ENCODE data around the gene AGPAT4.

The AGPAT4 gene

DNA sequence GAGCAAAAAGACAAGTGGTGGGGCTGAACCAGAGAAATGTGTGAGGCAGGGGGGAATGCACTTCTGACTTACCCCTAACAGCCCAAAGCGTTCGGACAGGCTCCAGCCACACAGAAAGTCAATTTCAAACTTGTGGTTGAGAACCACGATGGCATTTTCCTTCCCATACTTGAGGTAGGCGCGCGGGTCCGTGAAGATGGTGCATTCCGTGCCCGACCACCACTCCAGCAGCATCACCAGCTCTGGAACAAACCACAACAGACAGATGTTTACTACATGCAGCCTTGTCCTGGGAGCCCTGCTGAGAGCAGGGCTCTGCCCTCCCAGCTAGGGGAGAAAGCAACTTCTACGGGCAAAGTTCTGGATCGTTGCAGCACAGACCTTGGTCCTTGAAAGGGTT lies 107.7 kb downstream of the AGPAT4 start:
- no peak for DNase-seq (ENCODE audit: low read depth)

DNA sequence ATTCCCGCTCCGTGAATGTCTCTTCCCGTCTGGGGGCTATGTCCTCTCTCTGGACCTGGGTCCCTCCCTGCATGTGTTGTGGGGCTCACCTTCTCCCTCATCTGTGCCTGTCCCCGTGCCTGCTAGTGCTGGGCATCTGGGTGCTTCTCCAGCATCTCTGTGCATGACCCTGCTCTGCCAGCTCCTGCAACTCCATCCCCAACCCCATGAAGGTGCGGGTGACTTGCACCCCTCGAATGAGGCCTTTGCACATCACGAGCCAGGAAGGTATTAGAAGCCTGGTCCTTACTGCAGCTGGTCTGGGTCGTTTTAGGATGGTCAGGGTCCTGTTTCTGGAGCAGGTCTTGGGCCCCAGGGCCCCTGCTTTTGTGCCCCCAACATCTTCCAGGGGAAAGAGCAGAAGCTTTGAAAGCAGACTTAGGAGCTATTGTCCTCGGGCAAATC lies 109.7 kb downstream of the AGPAT4 start:
- DNase-seq (ENCODE audit: low read depth), result no peak

DNA sequence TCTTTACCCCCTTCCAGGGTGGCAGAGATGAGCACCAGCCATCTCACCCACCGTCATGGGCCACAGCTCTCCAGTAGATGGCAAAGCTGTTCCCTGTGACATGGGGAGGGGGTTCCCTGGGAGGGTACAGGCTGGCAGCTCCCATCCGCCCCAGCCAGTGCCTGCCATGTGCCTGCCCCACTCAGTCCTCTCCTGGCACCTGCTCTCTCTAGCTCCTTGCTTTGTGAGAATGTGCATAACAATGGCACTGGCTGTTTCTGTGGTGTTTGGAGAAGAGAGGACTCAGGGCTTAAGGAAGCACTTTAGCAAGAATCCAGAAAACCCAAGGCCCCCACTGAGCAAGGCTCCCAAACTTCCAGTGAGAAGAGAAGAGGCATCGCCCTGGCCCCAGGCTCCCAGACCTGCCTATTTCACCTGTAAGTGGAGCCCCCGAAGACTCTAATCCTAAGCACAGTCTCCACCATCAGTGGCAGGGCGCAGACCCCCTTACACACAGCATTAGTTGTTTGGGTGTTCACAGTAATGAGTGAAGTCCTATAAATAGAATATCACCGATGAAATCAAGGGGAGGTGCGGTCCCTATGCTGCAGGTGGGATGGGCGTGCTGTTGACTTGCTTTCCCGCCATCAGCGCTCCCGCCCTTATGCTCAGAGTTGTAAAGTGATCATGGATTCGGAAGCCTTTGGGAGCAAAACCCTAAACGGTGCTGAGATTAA lies 110.2 kb downstream of the AGPAT4 start:
- DNase-seq (ENCODE audit: low read depth), result no peak

DNA sequence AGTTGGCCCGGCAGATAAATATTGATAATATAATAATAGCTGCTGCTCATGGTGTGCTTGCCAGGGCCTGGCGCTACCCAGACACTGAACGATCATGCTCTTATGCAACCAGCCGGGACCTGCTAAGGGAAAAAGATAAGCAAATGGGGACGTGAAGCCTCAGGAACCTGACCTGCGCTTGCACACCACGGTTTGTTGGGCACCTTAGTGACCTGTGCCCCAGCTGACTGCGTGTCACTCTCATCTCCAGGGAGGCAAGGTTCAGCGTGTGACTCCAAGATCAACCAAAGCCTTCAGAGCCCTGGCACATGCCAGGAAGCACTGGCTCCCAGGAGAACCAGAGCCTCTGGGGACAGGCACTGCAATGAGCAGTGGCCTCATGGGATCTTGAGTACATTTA lies 111.1 kb downstream of the AGPAT4 start:
- DNase-seq (ENCODE audit: low read depth), result no peak

DNA sequence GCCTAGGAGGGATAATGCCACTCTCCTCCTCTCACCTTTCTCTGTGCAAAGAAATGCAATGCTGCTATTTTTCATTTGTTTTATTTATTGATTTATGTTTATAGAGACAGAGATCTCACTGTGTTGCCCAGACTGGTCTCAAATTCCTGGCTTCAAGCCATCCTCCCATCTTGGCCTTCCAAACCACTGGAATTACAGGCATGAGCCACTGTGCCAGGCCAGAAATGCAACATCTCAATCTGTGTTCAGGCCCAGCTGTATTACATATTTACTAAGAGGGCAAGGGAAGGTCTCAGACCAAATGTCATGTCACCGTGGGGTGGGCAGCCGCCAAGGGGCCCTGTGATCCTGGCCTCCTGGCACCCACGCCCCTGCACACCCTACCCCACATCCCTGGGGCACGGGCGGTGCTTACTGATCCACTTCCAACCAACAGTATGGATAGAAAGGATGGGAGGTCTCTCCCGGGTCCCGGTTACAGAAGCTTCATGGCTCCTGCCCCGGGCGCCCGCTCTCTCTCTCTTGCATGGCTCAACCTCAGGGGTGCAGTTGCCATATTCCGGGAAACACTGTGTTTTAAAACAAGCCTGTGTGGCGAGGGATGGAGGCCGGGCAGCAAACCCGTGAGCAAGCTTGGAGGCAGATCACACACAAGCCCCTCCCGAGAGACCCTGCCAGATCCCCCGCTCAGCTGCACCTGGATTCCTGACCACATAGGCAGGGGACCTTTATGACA lies 111.8 kb downstream of the AGPAT4 start:
- no peak for DNase-seq (ENCODE audit: low read depth)

DNA sequence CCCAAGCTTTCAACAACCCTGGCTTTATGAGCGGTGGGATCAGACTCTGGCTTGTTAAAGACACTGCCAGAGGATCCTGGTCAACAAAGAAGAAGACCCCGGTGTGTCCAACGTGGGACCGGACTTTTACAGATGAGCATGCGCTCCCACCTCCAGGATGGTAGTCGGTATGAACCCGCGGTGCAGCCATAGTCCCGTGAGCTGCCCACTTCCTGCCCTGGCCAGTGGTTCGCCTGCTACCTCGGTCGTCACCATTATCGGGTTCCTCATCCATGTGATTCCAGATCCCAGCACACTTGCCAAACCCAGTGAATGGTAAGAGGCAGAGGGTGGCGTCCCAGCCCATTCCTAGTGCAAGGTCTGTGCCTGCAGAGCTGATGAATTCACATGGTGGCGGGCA lies 112.7 kb downstream of the AGPAT4 start:
- DNase-seq (ENCODE audit: low read depth), result no peak

DNA sequence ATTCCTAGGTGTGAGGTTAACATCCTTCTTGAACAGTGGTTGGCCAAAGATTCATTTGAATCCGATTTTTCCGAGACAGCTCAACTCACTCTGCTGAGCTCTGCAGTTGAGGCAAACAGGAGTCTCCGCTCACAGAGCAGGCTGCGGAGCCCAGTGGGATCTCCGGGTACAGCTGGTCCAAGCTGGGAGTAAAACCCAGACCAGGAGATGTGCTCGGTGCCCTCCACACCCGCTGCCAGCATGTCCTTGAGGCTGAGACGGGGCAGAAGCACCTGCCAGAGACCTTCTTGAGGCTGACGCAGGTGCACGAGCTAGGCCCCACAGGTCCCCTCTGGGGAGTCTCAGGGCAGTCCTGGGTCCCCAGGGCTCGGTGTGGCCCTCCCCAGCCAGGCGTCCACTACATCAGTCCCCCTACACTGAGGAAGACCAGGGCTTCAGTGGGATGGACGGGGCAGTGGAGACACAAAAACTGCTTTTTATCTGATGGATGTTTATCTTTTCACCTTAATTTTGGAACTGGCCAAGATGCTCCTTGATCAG lies 119.0 kb downstream of the AGPAT4 start:
- no peak for DNase-seq (ENCODE audit: low read depth)

DNA sequence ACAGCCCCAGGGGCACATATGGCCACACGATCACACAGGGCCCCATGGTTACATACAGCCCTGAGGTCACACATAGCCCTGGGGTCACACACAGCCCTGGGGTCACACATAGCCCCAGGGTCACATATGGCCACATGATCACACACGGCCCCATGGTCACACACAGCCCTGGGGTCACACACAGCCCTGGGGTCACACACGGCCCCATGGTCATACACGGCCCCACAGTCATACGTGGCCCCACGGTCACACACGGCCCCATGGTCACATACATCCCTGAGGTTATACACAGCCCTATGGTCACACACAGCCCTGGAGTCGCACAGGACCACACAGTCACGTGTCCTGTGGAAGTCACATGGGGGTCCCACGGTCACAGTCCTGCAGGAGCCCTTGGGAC lies 120.1 kb downstream of the AGPAT4 start:
- no peak for DNase-seq (ENCODE audit: low read depth)

DNA sequence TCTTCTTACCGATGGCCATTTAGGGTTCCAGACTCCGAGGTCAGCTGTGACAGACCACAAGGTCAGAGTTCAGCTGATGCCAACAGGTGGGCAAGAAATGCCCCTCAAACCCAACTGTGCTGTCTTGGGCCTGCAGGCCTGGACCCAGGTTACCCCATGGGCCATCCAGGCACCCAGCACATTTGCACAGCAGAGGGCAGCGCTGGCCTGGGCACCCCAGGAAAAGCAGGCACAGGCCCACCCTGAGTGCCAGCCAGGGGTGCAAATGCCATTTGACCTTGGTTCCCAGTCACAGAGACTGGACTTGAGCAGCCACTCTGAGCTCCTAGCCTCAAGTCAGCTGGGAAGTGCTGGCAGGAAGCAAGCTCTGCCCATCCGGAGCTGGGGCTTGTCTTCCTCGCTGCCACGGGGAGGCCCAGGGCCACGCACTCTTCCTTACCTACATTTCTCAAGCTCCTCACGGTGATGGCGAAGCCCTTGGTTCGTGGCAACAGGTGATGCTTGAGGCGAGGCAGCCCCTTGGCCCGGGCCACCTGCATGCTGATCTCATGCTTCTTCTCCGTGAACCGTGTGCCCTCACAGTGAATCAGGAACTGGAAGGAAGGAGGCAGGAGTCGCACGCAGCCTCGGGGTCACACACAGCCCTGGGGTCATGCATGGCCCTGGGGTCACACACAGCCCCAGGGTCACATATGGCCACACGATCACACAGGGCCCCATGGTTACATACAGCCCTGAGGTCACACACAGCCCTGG lies 120.8 kb downstream of the AGPAT4 start:
- DNase-seq (ENCODE audit: low read depth), result no peak

DNA sequence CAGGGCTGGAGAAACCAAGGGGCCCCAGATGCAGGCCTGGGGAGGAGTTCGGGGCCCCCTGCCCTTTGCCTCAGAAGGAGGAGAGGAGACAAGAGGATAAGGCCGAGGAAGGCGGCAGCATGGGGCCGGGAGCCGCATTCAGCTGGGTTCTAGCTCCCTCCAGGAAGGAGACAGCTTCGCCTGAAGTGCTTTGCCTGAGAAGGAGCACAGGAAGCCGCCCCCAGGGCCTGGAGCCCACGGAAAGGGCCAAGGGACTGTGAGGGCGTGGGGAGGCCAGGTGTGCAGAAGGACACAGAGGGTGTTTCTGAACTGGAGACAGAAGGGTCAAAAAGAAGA lies 121.4 kb downstream of the AGPAT4 start:
- DNase-seq (ENCODE audit: low read depth), result no peak

DNA sequence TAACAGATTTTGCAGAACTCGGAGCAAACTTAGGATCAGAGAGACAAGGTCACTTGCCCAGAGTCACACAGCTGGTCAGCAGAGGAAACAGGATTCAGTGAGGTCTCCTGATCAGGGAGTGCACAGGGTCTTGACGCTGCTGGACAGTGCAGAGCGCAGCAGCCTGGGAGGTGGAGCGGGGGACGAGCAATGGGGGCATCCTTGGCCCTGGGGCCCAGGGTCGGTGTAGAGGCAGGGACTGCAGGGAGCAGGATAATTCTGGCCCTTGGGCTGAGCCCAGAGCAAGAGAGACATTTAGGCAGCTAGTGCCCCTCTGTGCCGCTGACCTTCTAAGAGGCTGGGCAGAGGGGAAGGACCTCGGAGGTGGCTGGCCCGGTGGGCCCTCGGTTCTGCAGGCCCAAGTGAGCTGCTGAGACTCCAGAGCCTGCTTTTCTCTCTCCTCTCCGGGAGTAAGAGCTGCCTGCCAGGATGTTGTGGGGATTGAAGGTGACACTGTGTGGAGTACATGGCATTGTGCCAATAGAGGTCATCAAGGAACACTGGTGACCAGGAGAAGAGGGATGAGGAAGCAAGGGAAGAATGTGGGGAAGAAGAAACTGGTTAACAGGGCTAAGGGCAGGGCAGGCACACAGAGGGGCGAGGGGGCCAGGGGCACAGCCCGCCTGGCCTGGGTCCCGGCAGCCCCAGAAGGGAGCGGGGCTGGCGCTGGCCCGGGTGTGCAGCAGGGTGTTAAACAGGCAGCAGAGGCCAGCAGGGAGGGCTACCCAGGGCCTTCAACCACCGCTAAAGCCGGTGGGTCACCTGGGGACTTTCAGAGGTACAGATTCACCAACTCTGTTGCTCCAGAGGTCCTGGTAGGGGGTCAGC lies 122.0 kb downstream of the AGPAT4 start:
- DNase-seq (ENCODE audit: low read depth), result no peak

DNA sequence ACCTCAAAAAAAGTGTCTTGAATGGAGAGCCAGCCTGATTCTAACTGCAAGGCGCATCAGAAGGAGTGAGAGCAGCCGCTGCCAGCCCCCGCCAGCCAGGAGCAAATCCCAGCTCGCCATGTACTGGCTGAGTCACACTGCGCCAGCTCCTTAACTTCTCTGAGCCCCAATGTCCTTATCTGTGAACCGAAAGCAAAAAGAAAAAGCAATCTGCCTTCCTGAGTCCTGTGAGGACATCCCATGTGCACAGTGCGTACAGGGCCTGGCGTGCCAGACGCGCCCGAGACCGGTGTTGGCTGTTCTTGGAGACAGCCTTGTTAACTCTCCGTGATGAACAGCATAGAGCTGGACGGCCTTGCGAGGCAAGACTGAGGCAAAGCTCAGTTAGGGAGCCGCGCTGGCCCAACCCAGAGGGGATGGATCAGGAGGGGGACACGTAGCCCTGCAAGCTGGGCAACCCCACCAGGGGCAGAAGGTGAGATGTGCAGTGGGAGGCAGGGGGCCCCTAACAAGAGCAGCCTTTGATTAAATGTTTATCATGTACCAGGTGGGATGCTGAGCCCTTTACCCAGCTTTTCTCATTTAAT lies 122.7 kb downstream of the AGPAT4 start:
- DNase-seq (ENCODE audit: low read depth), result no peak

DNA sequence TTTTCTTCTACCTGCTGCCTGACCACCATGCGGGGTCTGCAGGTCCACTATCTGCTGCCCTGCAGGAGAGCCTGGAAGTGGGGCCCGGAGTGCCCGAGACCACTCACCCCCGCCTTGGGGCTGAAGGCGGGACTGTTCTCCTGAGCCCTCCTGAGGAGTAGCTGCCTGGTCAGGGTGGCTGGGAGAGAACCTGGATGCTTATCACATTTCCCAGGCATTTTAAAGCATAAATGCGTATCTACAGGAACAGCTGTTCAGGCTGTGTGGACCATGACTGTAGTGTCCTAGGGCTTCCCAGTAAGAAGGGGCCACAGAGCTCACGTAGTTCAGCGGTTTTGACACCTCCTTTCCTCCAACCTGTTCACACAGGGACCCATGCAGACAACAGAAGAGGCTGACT lies 123.3 kb downstream of the AGPAT4 start:
- no peak for DNase-seq (ENCODE audit: low read depth)

DNA sequence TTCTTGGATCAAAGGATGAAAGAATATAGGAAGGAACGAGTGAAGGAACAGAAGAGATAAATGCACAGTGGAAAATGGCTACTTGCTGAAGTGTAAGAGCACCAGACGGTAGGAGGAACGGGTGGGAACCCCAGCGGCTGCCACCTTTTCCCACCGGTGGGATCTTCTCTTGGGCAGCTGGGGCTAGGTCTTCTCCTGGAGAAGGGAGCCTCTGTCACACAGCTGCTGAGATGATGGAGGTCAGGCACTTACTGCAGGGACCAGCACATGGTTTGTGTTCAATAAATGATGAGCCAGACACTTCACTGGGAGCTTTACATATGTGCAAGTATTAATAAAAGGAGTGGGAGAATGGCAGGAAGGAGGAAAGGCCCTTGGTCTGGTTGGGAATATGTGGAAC lies 123.7 kb downstream of the AGPAT4 start:
- no peak for DNase-seq (ENCODE audit: low read depth)

DNA sequence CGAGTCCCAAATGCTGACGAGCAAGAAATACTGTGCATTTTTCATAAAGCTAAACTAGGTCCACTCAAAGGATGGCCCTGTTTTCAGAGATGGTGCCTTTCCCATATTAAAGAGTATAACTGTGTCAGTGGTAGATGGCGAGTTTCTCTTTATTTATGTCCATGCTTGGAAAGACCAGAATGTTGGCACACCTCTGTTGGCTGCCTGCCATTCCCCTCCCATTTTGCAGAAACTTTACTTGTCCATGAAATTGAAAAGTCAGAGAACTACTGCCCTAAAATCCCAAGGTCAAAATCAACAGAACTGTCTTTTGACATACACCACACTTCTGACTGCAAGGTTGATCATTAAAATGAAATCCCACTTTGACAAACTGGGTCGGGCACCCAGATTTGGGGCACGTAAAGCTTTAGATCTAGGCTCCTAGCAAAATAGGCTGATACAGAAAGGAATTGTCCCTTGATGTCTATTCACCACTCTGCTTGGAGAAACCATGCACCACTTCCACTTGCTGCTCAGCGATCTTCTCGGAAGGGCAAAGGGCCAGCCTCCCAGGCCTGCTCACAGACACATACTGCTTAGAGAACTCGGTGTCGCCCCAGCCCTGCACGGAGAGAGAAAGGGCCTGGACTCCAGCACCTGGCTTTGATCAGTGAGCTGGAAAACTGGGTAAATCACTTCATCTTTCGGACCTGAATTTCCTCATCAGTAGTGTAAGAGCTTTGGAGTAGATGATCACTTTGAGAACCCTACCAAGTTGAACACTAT lies 130.0 kb downstream of the AGPAT4 start:
- DNase-seq (ENCODE audit: low read depth), result no peak

DNA sequence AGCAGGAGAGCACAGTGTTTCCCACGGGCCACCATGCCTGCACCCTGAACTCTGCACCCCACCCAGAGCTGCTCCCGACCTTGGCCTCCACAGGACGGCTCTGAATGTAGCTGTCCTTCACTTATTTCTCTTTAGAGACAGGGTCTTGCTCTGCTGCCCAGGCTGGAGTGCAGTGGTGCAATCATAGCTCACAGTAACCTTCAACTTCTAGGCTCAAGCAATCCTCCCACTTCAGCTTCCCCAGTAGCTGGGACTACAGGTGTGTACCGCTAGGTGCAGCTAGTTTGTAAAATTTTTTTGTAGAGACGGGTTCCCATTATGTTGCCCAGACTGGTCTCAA lies 130.9 kb downstream of the AGPAT4 start:
- DNase-seq (ENCODE audit: low read depth), result no peak

DNA sequence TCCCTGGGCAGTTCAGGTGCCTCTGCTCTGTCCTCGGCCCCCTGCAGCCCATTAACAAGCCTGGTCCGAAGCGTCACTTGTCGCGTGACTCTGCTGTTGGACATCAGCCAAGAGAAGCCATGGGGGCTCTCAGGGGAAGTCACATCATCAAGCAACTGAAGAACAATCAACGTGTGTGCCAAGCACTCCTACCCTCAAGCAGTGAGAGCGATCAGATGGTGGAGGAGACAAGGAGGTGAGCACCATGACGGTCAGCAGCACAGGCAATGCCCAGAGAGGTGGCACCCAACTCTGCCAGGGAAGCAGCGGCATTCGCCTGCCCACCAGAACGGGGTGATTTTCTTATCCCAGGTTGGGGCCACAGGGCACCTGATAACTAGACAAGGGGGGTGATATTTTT lies 132.7 kb downstream of the AGPAT4 start:
- DNase-seq (ENCODE audit: low read depth), result no peak

DNA sequence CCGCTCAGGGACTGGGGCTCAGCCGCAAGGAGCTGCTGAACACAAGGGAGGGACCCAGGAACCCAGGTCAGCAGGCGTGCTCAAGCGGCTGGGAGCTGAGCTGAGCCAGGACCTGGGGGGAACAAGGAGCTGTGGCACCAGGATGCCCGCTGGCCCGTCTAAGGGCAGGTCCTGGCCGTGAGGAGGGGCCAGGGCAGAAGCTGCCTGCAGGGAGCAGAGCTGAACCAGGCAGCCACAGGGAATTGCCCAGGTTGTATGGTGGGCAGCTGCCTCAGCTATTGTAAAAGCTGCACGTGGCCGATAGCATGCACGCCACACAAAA lies 133.3 kb downstream of the AGPAT4 start:
- DNase-seq (ENCODE audit: low read depth), result no peak

DNA sequence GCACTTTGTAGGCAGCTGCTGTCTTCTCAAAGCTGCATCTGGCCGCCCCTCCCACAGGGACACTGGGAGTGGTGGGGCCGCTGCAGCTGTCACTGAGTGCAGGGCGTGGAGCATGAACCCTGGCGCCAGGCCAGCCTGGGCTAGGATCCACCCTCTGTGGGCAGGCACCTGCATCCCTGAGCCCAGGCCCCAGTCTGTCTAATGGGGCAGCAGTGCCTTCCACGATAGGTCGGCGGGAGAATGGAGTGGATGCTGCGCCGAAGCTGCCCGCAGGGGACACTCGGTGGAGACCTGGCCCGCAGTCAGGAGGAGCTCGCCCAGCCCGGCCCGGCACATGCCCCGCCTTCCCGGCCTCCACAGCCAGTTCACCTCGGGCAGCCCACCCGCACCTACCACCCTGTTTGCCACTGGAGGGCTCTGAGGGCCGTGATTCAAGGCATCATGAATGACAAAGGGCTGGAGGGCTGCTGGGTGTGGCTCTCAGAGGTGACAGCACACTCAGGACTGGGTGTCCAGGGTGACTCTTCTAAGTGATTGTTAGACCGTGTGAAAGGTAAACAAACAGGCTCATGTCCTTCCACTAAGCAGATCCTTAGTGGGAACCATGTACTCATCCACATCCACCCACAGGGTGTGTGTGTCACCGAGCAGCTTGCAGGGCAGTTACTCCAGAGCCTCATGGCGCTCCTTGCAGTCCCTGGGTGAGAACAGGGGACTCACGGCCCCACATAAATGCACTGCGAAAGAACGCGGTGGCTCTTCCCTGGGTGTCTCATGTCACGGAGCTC lies 133.9 kb downstream of the AGPAT4 start:
- DNase-seq (ENCODE audit: low read depth), result no peak

DNA sequence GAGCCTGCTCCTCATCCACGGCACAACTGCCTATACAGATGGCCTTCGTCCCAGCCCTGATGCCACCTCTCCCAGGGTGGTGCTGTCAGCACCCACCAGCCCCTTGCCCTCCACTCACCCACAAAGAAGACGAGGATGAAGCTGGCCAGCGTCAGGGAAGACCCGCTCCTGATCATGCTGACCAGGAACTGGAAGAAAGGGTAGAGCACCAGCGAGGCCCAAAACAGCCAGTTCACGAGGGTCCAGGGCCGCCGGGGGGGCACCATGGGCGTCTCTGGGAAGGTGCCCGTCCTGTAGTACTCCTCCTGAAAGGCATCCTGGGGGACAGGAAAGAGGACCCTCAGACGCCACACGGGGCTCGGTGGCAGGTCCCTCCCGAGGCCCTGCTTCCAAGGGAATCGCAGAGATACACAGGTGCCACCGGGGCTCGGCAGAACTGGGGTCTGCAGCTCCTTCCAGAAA lies 134.5 kb downstream of the AGPAT4 start:
- no peak for DNase-seq (ENCODE audit: low read depth)
